HFF-Myc (cell line): ENCODE data around the gene PIM3.

Source experiments
- DNase-seq: peaks from one replicate; pipeline ENCODE4 v3.0.0-alpha.2; 2011; ENCODE audit warnings: low read depth; ENCODE audit errors: extremely low read depth
- H3K4me3 ChIP-seq: replicated peaks from 2 replicates; pipeline ENCODE4 v1.5.1; 2011; ENCODE audit warnings: low read depth, mild to moderate bottlenecking, control low read depth, low read length
- CTCF ChIP-seq: IDR thresholded peaks from 2 replicates; pipeline ENCODE4 v1.5.1; 2012; ENCODE audit warnings: mild to moderate bottlenecking, low read depth, low read length, control low read depth; ENCODE audit errors: missing control alignments

The PIM3 gene

GRCh38 chr22:49960159-49961004 is at the start of gene PIM3:
PIM3 (plus strand) TSS chr22:49960772; CDS start chr22:49960948, 176 bp downstream.
- TF ChIP-seq CTCF, result no peak
- H3K4me3 ChIP-seq, result peak within 1 kb of the TSS; percentile 82
- peak; percentile 75 for DNase-seq

- TF ChIP-seq CTCF, result no peak
- no peak overlapping the region for H3K4me3 ChIP-seq
- DNase-seq, result no peak
Measured at GRCh38 chr22:49911881-49912625, 48.5 kb upstream of the PIM3 start.

GRCh38 chr22:49913026-49913425 is 47.5 kb upstream of the PIM3 start:
- no peak overlapping the region for H3K4me3 ChIP-seq
- DNase-seq, result no peak
- TF ChIP-seq CTCF, result no peak

GRCh38 chr22:49913446-49913845 is 47.1 kb upstream of the PIM3 start:
- no peak for DNase-seq
- no peak overlapping the region for H3K4me3 ChIP-seq
- TF ChIP-seq CTCF, result no peak

- no peak for DNase-seq
- no peak for TF ChIP-seq CTCF
- no peak overlapping the region for H3K4me3 ChIP-seq
Measured at GRCh38 chr22:49914256-49914655, 46.3 kb upstream of the PIM3 start.

GRCh38 chr22:49915610-49916009 is 45.0 kb upstream of the PIM3 start:
- TF ChIP-seq CTCF, result no peak
- DNase-seq, result no peak
- no peak overlapping the region for H3K4me3 ChIP-seq
